ENCODE results near the gene HOXB7.

Gene HOXB7

DNA sequence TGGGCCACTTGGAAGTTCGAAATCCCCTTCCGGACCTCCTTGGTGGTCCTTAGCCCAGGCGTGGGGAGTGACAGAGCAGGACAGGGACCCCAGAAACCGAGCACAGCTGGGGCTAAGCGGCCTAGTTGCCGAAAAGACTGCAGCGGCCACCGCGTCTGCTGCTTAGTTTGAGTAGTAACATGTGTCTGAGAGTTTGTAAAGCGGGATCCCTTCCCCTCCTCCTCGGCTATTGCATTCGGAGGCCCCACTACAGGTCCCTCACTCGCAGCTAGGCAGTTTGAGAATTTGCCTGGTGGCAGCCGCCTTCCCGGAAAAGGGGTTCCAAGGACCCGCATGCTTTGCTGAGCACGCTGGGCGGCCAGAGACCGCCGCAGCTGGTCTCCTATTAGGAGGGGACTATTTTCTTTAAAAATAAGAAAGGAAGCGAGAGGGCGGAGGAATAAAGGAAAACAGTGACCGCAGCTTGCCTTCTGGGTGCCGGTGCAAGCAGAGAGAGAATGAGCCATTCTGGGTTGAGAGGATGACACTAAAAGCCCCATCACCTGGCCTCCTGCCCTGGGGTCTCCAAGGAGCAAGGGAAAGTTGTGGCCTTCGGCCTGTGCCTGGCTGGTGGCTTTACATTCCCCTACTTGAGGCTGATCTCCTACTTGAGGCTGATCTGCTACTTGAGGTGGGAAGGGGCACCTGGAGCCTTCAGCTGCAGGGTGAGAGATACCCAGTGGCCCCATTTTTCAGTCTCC lies 16.1 kb downstream of the HOXB7 start:
- no peak for DNase-seq (ENCODE audit: low read depth, low spot score)

DNA sequence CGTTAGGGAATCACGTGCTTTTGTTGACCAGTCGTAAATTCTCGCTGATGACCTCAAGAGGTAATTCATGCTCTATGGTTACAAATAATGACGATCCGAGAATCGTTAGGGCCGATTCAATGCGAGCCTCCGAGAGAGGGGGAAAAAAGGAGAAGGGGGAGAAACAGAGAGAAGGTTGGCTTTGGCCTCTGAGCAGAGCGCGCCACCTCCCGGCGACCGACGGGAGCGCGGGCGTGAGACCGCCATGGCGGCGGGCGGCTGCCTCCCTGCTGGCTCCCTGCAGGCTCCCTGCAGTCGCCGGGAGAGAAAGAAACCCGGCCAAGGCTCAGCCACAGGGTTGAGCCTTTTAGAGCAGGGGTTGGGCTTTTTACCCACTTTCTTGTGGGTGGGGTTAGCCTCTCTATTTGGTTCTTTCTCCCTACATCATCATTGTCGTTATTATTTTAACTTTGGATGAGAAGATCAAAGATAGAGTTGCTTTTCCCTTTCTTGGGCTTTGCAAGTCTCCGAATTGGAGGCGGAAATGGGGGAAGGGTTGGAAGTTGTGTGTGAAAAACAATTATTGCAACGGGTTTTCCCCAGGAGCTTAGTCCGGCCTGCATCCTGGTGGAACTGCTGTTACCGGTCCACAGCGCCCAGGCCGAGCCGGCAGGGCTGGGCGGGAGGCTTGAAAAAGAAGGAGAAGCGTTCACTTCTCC lies 16.8 kb downstream of the HOXB7 start:
- peak; percentile 58 for DNase-seq (ENCODE audit: low read depth, low spot score)

DNA sequence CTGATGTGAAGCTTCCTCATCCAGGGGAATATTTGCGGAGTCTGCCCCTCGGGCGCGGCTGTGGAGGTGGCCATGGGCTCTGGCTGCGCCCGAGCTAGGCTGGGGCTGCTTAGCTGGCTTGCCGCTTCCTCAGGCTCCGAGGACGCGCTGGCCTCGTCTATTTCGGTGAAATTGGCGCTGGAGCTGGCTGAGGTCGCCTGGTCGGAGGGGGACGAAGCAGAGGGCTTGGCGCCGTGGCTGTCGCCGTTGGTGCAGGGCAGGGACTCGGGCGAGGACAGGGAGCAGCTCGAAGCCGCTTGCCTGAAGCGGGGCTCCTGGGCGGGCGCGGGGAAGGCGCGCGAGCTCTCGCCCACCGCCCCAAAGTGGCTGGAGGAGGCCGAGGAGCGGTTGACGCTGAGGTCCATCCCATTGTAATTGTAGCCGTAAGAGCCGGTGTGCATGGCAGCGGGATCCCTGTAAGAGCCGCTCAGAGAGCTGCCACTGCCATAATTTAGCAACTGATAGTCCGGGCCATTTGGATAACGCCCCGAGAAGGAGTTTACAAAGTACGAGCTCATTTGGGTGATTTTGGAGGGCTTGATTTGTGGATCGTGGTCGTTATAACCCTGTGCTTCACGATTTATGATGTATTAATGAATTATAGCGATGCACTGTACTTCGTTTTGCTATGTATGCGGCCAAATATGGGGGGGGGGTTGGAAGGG lies 17.5 kb downstream of the HOXB7 start, which contains the start of gene HOXB5:
TSS of gene HOXB5 (minus strand) at position 654 of the 704 bp plus-strand sequence. CDS start at position 557, 97 bp downstream.
- no peak for DNase-seq (ENCODE audit: low read depth, low spot score)

DNA sequence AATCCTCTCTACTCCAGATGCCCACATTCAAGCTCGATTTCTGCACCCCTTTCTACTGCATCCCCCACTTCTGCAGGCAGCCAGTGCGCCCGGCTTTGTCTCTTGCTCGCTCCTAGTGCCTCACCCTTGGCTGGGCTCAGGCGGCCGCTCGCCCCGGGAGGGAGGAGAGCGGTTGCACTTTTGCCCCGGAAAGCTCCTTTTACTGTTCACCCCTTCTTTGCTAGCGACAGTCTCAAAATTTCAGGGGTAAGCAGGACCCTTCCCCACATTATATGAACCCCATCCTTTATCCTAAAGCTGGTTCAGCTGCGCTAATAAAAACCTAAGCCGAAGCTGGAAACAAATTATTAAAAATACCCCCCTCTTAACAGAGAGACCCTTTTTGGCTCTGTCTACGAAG lies 18.2 kb downstream of the HOXB7 start:
- DNase-seq (ENCODE audit: low read depth, low spot score) = no peak

- no peak for DNase-seq (ENCODE audit: low read depth, low spot score)
Observed at GRCh38 chr17:48592057-48592514, 18.7 kb downstream of the HOXB7 start.

GRCh38 chr17:48591255-48592056 lies 19.4 kb downstream of the HOXB7 start:
- no peak for DNase-seq (ENCODE audit: low read depth, low spot score)

GRCh38 chr17:48590607-48591161 lies 20.1 kb downstream of the HOXB7 start:
- DNase-seq (ENCODE audit: low read depth, low spot score) = no peak

- DNase-seq (ENCODE audit: low read depth, low spot score) = no peak
Observed at GRCh38 chr17:48589831-48590606, 20.8 kb downstream of the HOXB7 start, which contains the start of gene HOXB3. HOXB3 (minus strand) TSS chr17:48590241; CDS start chr17:48552474, 37,767 bp downstream.

GRCh38 chr17:48589060-48589830 lies 21.6 kb downstream of the HOXB7 start:
- no peak for DNase-seq (ENCODE audit: low read depth, low spot score)

DNA sequence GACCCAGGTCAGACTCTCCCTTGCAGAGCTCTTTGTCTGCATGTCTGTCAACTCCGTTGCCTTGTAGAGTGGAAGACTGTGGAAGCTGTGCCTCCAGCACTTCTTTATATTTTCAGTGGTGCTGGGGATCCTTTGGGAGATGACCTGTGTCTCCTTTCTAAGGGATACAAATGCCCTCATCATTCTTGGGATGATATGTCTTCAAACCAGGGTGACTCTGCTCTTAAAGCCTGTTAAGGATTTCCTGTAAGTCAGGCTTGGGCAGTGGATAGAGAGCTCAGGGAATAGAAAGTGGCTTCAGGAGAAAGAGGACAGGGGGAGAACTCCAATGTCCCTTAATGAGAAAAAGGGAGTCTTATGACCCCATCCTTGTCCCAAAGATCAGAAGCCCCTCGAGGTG lies 22.3 kb downstream of the HOXB7 start:
- no peak for DNase-seq (ENCODE audit: low read depth, low spot score)

GRCh38 chr17:48588074-48588415 lies 22.8 kb downstream of the HOXB7 start:
- no peak for DNase-seq (ENCODE audit: low read depth, low spot score)

GRCh38 chr17:48587276-48588073 lies 23.3 kb downstream of the HOXB7 start:
- DNase-seq (ENCODE audit: low read depth, low spot score) = no peak

DNA sequence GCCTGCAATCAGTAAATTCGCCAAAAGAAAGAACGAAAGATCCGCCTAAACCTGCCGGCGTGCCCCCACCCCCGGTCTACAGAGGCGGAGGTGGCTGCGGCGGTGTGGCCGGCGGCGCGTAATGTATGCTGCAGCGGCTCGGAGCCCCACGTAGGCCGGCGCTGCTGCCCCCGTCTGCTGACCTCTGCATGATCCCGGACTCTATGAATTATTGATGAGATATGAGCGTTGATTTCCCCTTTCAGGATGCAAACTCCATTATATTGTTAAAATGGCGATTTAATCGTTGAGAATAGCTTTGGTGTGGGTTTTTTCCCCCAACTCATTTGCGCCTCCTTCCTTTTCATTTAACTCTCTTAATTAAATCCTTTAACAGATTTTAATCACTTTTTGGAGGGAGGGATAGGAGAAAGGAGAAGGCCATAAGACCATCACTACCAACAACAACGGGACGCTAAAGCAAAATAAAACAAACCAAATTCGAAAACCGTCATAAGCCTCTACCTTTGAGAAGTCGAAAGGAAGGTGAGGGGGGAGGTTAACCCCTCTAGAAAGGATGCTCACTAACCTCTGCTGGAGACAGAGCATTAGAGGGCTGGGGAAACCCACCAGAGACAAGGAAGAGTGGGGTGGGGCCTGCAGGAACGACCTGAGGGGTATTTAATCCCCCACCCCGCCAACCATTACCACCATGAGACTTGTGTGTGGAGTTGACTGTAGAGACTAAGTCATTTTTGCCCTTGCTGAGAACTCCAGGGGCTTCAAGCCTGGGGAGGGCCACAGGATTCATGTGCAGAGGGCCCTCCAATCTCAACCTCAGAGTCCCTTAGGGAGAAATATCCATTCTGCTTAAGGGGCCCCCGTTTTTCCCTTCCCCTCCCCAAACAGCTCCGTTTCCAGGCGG lies 24.2 kb downstream of the HOXB7 start:
- DNase-seq (ENCODE audit: low read depth, low spot score) = no peak

DNA sequence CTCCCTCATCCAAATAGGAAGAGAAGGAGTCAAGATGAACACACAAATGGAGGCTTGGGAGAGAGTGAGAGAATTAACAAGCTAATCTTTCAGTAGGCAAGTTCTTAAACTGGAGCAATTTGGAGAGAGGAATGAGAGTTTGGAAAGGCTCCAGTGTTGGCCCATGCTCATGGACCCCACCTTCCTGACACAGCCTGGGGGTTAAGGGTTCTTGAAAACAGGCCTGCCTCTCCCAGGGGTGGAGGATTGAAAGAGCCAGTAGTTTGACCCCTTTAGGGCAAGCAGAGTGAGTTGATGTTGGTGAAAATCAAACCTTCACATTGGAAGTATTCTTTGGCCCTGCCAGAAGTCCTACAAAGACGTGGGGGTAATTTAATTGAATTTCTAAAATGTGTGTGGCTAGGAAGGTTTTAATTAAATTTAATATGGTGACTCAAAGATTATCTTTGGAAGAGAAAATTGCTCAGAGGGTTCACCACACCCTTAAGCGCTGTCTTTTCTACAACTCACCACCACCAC lies 26.5 kb downstream of the HOXB7 start:
- DNase-seq (ENCODE audit: low read depth, low spot score) = no peak

DNA sequence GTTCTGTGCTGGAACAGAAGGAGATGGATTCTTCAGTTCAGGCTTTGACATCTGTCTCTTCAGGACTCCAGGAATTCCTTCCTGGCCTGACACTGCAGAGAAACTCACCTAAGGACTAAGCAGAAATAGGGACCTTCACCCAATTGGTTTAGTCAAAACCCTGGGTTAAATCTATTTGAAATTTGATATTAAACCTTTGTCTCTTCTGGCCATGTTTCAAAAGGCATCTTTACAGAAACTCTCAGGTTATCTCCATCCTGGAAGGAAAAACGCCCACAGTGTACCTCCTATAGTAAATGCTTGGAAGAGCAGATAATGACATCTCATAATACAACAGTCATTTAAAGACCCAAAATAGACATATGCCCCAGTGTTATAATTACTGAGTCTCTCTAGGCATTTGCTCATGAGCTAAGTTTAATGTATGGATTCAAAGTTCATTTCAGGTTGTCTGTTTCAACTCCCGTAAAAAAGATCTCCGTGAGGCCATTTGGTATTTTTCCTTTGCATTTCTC lies 27.1 kb downstream of the HOXB7 start:
- DNase-seq (ENCODE audit: low read depth, low spot score) = no peak

DNA sequence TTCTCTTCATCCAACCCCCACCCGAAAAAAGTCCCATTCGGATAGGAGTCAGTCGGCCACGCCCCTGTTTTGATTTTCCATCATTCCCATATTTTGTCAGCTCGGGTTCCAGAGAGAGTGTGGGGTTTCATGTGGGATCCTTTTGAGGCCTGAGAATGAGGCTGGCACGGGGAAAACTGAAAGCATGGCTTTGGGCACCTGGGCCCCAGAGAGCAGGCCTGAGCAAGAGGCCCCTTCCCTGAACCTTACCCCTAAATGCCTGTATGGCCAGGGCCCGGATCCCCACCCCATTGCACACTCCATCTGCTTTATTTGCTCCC lies 28.1 kb downstream of the HOXB7 start:
- DNase-seq (ENCODE audit: low read depth, low spot score) = no peak

DNA sequence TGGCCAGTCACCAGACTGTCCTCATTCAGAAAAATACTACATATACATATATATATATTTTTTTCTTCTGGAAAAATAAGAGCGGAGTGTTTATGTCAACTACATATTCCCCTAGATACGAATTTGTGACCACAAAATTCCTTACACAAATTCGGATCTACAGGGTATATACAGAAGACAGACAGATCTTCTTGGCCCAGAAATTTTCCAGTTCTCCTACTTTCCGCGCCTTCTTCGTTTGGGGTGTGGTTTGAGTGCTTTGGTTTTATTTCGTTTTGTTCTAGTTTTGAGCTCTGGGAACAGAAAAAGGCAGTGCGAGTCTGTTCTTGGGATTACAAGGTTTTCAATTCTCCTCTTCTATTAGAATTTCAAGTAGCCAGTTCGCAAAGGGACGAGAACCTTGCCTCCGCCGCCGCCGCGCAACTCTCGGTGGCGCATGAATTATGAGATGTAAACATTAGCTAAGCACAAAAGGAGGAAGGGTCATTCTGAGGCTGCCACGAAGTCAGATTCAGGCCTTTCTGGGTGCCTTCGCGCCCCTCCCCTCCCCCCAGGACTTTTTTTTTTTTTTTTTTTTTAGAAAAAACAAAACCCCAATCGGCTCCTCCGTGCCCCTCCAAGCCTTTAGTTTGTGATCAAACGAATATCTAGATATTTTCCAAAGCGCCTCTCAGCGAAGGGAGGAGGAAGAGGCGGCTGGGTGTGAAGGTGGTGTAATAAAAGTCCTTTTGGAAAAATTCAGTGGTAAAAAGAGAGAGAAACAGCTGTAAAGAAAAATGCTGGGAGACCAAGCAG lies 30.9 kb downstream of the HOXB7 start:
- no peak for DNase-seq (ENCODE audit: low read depth, low spot score)

Measured in activated naive CD8-positive, alpha-beta T cell treated with anti-CD3 and anti-CD28 coated beads, Interleukin-2, amount 50 U/mL, for 16 hours (primary cell).